ENCODE results near the gene ZCRB1. TPM values are rescaled to one million over a fixed set of nuclear protein-coding genes. Genes with fewer than 3 reads are reported as not detected.

ZCRB1 gene, protein sequence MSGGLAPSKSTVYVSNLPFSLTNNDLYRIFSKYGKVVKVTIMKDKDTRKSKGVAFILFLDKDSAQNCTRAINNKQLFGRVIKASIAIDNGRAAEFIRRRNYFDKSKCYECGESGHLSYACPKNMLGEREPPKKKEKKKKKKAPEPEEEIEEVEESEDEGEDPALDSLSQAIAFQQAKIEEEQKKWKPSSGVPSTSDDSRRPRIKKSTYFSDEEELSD
- total RNA-seq, result 10 to 100 TPM; 17.0 to 28.9 (median 20.7) TPM

GRCh38 chr12:42325653-42326474 is at the start of gene ZCRB1, which contains the start of gene PPHLN1:
Gene ZCRB1, minus strand, starts transcription at chr12:42326094. Its CDS starts 1,992 bp downstream, at chr12:42324102.
Gene PPHLN1, plus strand, starts transcription at chr12:42326167. Its CDS starts 9,736 bp downstream, at chr12:42335903.
- 1% methylated on average over 40 to 55 of the region's 55 CpGs for WGBS, 2 donors
- intact Hi-C loops (cut with DNase I; ENCODE audit: low total_unique reads), result no loop called here
- TF ChIP-seq POLR2A (IDR thresholded peaks at IDR 0.05) (no peak), CTCF (IDR thresholded peaks at IDR 0.05) (no peak)

DNA sequence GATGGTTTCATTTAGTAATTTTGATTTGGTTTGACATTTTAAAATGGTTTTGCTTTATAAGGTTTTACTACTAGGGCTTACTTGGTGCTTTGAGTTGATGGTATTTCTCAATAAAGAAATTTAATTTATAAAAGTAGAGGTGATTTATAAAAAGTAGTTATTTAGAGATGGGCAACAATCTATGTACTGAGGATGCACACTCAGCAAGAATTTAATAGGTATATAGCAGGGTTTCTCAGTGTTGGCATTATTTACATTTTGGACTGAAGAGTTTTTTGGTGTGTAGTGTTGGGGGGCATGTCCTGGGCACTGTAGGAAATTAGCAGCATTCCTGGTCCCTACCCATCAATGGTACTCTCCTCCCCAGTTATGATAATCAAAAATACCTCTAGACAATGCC is 47.8 kb upstream of the ZCRB1 start:
- no peak overlapping the region for H3K4me3 ChIP-seq (ENCODE audit: low read depth, poor library complexity, severe bottlenecking)
- TF ChIP-seq CTCF (IDR thresholded peaks at IDR 0.05) (no peak), POLR2A (IDR thresholded peaks at IDR 0.05) (no peak)
- DNase-seq (ENCODE audit: low spot score in 2 of 2), result no peak
- intact Hi-C loops (cut with DNase I; ENCODE audit: low total_unique reads), result no loop called here

More at GRCh38 chr12:42325653-42326474, at the start of gene ZCRB1, which contains the start of gene PPHLN1:
- DNase-seq (ENCODE audit: low spot score in 2 of 2), result peak; percentile 82 to 96
- H3K4me3 ChIP-seq (ENCODE audit: low read depth, poor library complexity, severe bottlenecking), result peak within 1 kb of the TSS; percentile 54

GRCh38 chr12:42372154-42372791 is 46.4 kb upstream of the ZCRB1 start:
- intact Hi-C loops (cut with DNase I; ENCODE audit: low total_unique reads), result no loop called here
- TF ChIP-seq POLR2A (IDR thresholded peaks at IDR 0.05), result no peak
- no peak for TF ChIP-seq CTCF (IDR thresholded peaks at IDR 0.05)
- no peak for DNase-seq (ENCODE audit: low spot score in 2 of 2)
- no peak overlapping the region for H3K4me3 ChIP-seq (ENCODE audit: low read depth, poor library complexity, severe bottlenecking)
- 85 to 91% methylated on average over 2 of the region's 2 CpGs for WGBS, 2 donors

DNA sequence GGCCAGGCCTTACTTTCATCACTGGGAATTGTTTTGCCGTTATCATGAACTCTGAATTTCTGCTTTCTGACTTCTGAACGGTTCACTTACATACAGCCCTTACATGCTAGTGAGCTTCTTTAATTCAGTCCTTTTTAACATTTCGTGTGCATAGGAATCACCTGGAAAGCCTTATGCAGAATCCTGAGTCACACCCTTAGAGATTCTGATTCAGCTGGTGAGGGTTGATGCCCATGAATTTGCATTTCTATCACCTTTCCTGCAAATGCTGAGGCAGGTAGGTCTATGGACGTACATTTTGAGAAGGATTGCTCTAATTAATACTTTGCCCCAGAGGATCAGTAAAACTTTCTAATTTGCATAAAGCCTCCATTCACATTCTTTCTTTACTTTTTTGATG is 44.1 kb upstream of the ZCRB1 start:
- no peak for DNase-seq (ENCODE audit: low spot score in 2 of 2)
- 71 to 76% methylated on average over 4 of the region's 4 CpGs for WGBS, 2 donors
- H3K4me3 ChIP-seq (ENCODE audit: low read depth, poor library complexity, severe bottlenecking), result no peak overlapping the region
- intact Hi-C loops (cut with DNase I; ENCODE audit: low total_unique reads), result no loop called here
- no peak for TF ChIP-seq CTCF (IDR thresholded peaks at IDR 0.05)
- no peak for TF ChIP-seq POLR2A (IDR thresholded peaks at IDR 0.05)

DNA sequence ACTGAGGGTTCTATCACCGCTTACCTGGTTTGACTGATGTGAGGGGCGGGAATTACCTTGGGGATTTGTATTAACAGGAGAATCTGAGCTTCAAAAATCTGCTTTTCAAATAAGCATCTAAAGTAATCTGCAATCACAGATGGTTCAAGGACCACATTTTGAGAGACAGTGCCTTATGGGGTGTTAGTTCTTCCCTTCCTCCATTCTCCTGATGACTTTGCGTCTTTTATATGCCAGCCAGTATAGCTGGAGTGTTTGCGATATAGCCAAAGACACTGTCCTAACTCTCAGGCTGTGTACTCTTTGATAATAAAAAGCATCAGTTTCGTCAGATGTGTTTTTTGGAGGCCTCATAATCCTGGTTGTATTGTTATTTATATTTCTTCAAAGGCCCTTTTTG is 39.6 kb upstream of the ZCRB1 start:
- no peak for DNase-seq (ENCODE audit: low spot score in 2 of 2)
- intact Hi-C loops (cut with DNase I; ENCODE audit: low total_unique reads), result no loop called here
- 97 to 98% methylated on average over 5 of the region's 5 CpGs for WGBS, 2 donors
- no peak for TF ChIP-seq POLR2A (IDR thresholded peaks at IDR 0.05)
- no peak for TF ChIP-seq CTCF (IDR thresholded peaks at IDR 0.05)
- H3K4me3 ChIP-seq (ENCODE audit: low read depth, poor library complexity, severe bottlenecking), result no peak overlapping the region
